Mesenteric fat pad (tissue), 1 donor: ENCODE measurements around the gene FLYWCH1. TPM values are rescaled to one million over a fixed set of nuclear protein-coding genes. Genes with fewer than 3 reads are reported as not detected.

ENCODE experiments used
- DNase-seq: peaks from one replicate; pipeline ENCODE4 v3.0.0-alpha.2; 2020; ENCODE audit warnings: low spot score
- total RNA-seq: library from RNA; stranded (reverse); fragmentation: NEBNext Ultra II Directional; extraction: Animal tissue kit (Norgen Biotek cat#: 25700); gene quantifications from one replicate; pipeline ENCODE4 v1.2.1, GENCODE V29; 2021
- donor health status: DM: yes; HTN: yes; CAD: no.

The FLYWCH1 gene
- total RNA-seq, 1 donor from 2014 or later: 32.0 TPM

GRCh38 chr16:2968738-2969544, 57.2 kb downstream of the FLYWCH1 start, which contains the start of gene PAQR4:
PAQR4 (plus strand) TSS chr16:2969348; CDS start chr16:2969675, 327 bp downstream.
- peak; percentile 95 for DNase-seq

- DNase-seq: peak; percentile 90
These were observed 58.1 kb downstream of the FLYWCH1 start for GRCh38 chr16:2969545-2970521.

GRCh38 chr16:2970563-2970962, 58.8 kb downstream of the FLYWCH1 start:
- no peak for DNase-seq

- DNase-seq: peak; percentile 87
These were observed 59.6 kb downstream of the FLYWCH1 start for GRCh38 chr16:2971134-2971984.

GRCh38 chr16:2971985-2972784, 60.5 kb downstream of the FLYWCH1 start:
- DNase-seq: peak; percentile 87

- DNase-seq: no peak
These were observed 61.4 kb downstream of the FLYWCH1 start for GRCh38 chr16:2973093-2973492.

GRCh38 chr16:2973605-2974318, 62.0 kb downstream of the FLYWCH1 start:
- DNase-seq: peak; percentile 89

- peak; percentile 82 for DNase-seq
These were observed 62.8 kb downstream of the FLYWCH1 start for GRCh38 chr16:2974319-2975056.

- DNase-seq: no peak
These were observed 63.5 kb downstream of the FLYWCH1 start for GRCh38 chr16:2975161-2975795.

GRCh38 chr16:2976201-2976600, 64.5 kb downstream of the FLYWCH1 start:
- no peak for DNase-seq

GRCh38 chr16:2976673-2977072, 64.9 kb downstream of the FLYWCH1 start:
- no peak for DNase-seq

GRCh38 chr16:2977440-2977839, 65.7 kb downstream of the FLYWCH1 start:
- DNase-seq: no peak

- no peak for DNase-seq
These were observed 68.0 kb downstream of the FLYWCH1 start for GRCh38 chr16:2979669-2980226.

- DNase-seq: peak; percentile 98
These were observed 68.8 kb downstream of the FLYWCH1 start, which contains the start of gene PKMYT1 for GRCh38 chr16:2980227-2981176. PKMYT1 (minus strand) TSS chr16:2980446; CDS start chr16:2979657, 789 bp downstream.

- DNase-seq: no peak
These were observed 69.6 kb downstream of the FLYWCH1 start for GRCh38 chr16:2981177-2981898.

GRCh38 chr16:2981899-2982250, 70.1 kb downstream of the FLYWCH1 start:
- DNase-seq: no peak
